ENCODE results near the gene RGS3.

GRCh38 chr9:113522419-113522818 lies 58.9 kb downstream of the RGS3 start:
- no peak for TF ChIP-seq CTCF (conservative IDR thresholded peaks at IDR 0.05; ENCODE audit: low read length)
- no peak for TF ChIP-seq EZH2phosphoT487 (IDR thresholded peaks at IDR 0.05; ENCODE audit: borderline replicate concordance, low read depth, low read length)
